GM21447 (cell line): Measurements from ENCODE around the gene TOR1AIP1.
"Not testable (repeated sequence)": the region's sequence is repeated elsewhere in the genome, so short reads cannot be mapped to it uniquely, and the experiment has no call there.

Experiments
- ATAC-seq: cut with Tn5 transposase; IDR thresholded peaks from one replicate; pipeline ENCODE4 v1.9.1; 2021; ENCODE audit not compliant: unreplicated experiment

TOR1AIP1 gene

GRCh38 chr1:179935909-179936496 is 53.9 kb downstream of the TOR1AIP1 start:
- ATAC-seq, result no peak

- no peak for ATAC-seq
These were observed 55.7 kb downstream of the TOR1AIP1 start for GRCh38 chr1:179937668-179938254.

- no peak for ATAC-seq
These were observed 56.7 kb downstream of the TOR1AIP1 start for GRCh38 chr1:179938752-179939151.

DNA sequence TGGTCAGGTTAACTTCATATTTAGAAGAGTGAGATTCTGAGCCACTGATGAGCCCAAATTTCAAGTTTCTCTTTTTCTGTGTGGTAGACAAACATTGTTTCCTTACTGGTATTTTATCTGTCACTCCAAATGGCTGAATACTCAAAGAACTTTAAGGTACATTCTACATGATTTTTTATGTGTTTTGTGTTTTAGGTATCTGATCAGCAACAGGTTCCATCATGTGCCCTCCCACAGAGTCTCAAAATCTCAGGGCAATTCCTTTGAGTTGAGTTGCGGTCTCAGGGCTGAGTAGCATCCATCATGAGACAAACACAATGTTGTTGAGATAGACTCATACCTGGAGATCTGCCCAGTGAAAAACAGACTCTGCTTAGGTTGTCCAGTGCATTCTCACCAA is 57.9 kb downstream of the TOR1AIP1 start:
- no peak for ATAC-seq

GRCh38 chr1:179941454-179941853 is 59.4 kb downstream of the TOR1AIP1 start:
- no peak for ATAC-seq

GRCh38 chr1:179950651-179951050 is 68.6 kb downstream of the TOR1AIP1 start:
- ATAC-seq, result no peak

- no peak for ATAC-seq
These were observed 69.5 kb downstream of the TOR1AIP1 start for GRCh38 chr1:179951383-179952144.

DNA sequence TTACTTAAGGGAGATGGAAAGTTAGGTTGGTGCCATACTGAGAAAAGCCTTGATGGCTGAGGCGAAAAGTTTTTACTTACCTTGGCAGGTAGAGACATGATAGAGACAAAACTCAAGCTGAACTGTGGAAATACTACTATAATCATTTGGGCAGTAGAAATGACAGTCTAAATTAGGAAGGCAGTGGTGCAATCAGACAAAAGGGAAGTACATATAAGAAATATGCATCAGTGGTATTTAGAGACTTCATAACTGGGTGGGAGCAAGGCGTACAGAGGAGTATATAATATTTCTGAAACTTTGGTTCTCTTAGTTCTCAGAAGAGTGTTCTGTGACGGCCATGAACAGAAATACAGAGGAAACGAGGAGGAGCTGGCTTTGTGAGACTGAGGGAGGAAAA is 70.1 kb downstream of the TOR1AIP1 start:
- no peak for ATAC-seq

DNA sequence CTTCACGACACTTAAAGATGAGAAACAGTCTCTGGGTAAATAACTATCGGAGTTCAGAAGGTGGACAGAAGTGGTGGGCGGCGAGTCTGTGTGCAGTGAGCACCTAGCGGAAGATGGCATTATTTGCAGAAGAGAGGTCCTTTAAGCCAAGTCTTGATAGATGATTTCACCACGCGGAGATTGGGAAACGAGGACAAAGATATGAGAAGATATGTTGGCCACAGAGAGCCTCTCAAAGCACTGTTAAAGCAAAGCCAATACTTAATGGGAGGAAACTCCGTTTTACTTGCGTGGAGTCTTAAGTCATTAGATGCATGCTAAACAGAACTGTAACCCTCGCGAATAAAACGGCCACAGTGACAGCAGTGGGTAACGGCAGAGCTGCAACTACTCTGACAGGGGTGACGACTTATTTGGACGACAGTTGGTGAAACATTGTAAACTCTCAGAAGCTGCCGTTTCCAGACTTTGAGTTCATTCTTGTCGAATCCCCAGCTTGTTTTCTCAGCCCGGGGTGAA is 71.9 kb downstream of the TOR1AIP1 start:
- peak; percentile 31 for ATAC-seq

DNA sequence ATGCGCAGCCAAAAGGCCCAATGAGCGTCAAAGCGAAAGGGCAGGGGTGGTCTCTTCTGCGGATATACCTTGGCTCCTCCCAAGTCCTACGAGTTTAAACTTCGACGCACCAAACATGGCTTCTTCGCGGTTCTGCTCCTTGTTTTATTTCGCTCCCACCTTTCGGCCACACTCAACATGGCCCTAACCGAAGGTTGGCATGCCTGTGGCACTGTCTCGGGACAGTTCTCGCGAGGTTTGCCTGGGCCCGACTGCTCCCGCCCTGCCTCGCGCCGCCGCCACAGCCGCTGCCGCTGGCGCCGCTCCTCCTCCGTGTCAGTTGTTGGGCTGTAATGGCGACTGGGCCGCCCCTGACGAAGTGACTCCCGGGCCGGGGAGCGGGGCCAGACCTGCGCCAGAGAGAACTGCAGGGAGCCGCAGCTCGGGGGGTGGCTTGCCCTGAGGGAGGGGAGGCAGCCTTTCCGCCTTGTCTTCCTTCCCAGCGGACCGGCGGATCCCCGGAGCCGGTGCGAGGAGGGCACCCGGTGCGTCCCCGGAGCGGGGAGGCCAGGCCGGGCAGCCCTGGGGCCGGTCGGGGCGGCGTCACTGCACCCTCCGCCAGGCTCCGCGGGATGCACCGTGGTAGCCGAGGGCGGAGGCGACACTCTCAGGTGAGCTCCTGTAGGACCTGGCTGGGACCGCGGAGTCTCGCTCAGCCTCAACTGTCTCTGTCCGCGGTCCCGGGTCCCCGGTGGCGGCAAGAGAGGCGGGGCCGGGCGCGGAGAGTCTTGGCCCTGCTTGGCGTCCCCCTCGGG is 72.6 kb downstream of the TOR1AIP1 start, which contains the start of gene CEP350:
Gene CEP350, plus strand, starts transcription at position 318 of the 794 bp plus-strand sequence. CDS start 31,372 bp downstream, outside the sequence.
- ATAC-seq, result peak; percentile 90

DNA sequence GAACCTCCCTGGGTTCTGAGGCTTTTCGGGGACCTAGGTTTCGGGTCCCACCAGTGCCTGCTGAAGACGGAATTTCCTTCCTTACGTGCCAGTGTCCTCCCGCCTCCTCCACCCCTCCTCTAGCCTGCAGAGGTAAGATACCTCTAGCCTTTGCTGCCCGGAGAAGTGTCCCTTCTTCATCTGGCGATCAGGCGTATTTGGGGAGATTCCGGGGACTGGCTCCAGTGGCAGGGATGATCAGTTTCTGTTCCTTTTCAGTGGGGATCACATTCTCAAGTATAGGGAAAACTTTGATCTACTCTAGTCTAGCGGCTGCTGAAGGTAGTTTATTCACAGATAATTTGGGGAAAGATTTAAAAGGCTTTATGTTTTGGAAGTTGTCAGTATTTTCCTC is 73.2 kb downstream of the TOR1AIP1 start:
- ATAC-seq, result peak; percentile 10

GRCh38 chr1:179955731-179956130 is 73.6 kb downstream of the TOR1AIP1 start:
- ATAC-seq, result no peak

DNA sequence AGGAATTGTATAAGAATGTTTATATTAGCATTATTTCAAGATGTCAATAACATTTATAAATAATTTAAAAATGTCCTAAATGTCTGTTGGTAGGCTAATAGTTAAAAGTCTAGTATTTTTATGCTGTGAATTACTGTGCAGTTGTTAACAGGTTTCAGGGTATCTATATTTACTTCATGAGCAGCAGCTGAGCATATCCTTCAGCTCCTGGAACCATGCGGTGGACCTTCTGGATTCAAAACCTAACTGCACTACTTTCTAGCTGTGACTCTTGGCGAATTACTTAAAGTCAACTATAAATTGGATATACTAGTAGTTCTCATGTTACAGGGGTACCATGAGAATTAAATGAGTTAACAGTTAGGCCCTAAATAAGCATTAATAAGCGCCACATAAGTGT is 76.3 kb downstream of the TOR1AIP1 start:
- no peak for ATAC-seq

DNA sequence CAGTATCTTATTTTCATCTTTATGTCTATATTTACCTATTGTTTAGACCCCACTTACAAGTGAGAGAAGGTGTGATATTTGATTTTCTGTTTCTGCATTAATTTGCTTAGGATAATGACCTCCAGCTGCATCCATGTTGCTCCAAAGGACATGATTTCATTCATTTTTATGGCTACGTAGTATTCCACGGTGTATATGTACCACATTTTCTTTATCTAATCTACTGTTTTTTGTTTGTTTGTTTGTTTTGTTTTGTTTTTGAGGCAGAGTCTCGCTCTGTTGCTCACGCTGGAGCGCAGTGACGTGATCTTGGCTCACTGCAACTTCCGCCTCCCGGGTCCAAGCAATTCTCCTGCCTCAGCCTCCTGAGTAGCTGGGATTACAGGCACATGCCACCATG is 80.1 kb downstream of the TOR1AIP1 start:
- not testable (repeated sequence) for ATAC-seq

DNA sequence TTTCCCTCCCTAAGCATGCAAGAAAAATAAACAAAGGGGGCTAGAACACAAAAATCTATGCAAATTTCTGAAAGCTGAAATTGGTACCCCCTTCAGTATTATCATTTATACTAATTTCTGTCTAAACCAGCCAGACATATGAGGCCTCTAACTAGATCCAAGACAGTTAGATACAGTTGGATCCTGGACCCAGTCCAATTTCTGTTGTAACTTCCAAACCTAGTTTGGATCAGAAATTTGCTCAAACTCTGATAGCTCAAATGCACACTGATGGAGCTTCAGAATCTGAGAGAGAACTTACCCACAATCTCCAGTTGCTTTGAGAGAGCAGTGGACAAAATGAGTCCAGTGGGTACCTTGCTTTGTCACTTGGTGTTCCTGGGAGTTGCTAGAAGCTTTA is 84.5 kb downstream of the TOR1AIP1 start:
- no peak for ATAC-seq

GRCh38 chr1:179968284-179968993 is 86.4 kb downstream of the TOR1AIP1 start:
- ATAC-seq, result no peak

- no peak for ATAC-seq
These were observed 87.2 kb downstream of the TOR1AIP1 start for GRCh38 chr1:179968994-179969919.
